ENCODE results near the gene SYNRG. TPM values are rescaled to one million over a fixed set of nuclear protein-coding genes. Genes with fewer than 3 reads are reported as not detected.
A peak's percentile ranks its signal among the peaks of the same experiment; 100 is the strongest.

Gene SYNRG
- total and polyA plus RNA-seq, 2 of the 13 experiments (the other 11 are each of a cell fraction or from before 2014, with no cell fraction given) = 7.3 to 8.7 TPM

DNA sequence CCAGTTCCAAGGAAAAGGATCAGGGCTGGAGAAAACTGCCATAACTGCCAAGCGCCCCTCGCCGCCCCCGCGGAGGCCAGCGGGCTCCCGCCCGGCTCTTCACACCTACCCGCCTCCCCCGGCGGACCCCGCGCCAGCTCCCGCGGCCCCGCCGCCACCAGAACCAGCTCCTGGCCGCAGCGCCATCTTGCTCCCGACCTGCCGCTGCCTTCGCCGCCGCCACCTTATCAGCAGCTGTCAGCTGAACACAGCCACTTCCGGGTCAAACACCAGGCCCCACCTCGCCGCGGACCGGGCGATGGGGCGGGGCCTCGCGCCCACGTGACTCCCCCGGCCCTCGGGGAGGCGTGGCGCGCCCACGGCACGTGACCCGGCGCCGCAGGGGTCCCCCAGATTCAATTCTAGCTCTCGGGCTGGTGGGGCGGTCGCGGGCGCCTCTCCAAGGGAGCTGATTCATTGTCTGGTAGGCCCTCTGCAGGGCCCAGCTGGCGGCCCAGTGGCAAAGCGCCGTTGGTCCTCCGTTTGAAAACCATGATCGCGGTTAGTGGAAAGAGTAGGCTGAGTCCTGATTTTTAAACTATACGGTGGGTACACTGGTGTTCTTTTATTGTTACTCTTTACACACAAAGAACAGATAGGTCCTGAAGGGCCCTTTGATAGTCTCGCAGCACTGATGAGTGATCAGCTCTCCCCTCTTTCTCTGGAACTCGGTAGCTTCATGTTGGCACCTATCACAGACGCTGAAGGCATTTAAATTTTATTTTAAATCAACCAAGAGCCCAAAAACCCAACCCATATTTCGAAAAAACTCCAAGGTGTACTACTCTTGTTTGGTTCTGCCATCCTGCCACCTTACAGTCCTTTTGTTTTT lies at the start of gene SYNRG (continued):
- no peak for TF ChIP-seq ZNF562 (CRISPR knock-in tag; IDR thresholded peaks at IDR 0.05; ENCODE audit: borderline replicate concordance)
- no peak for TF ChIP-seq ZNF263 (CRISPR knock-in tag; IDR thresholded peaks at IDR 0.05)
- TF ChIP-seq, protein P1, sequence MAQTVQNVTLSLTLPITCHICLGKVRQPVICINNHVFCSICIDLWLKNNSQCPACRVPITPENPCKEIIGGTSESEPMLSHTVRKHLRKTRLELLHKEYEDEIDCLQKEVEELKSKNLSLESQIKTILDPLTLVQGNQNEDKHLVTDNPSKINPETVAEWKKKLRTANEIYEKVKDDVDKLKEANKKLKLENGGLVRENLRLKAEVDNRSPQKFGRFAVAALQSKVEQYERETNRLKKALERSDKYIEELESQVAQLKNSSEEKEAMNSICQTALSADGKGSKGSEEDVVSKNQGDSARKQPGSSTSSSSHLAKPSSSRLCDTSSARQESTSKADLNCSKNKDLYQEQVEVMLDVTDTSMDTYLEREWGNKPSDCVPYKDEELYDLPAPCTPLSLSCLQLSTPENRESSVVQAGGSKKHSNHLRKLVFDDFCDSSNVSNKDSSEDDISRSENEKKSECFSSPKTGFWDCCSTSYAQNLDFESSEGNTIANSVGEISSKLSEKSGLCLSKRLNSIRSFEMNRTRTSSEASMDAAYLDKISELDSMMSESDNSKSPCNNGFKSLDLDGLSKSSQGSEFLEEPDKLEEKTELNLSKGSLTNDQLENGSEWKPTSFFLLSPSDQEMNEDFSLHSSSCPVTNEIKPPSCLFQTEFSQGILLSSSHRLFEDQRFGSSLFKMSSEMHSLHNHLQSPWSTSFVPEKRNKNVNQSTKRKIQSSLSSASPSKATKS (CRISPR knock-in tag; IDR thresholded peaks at IDR 0.05) = no peak
- no peak for TF ChIP-seq ZNF101 (CRISPR knock-in tag; IDR thresholded peaks at IDR 0.05; ENCODE audit: borderline replicate concordance, low read depth)
- TF ChIP-seq TBL1XR1 (IDR thresholded peaks at IDR 0.05; ENCODE audit: borderline replicate concordance, low read length, partially characterized antibody) = no peak
- peak; percentile 65; the same call in 1 of the 2 replicates for TF ChIP-seq KDM5A (IDR thresholded peaks at IDR 0.05; ENCODE audit: borderline replicate concordance, low read length)
- no peak for TF ChIP-seq PRPF4 (IDR thresholded peaks at IDR 0.05; ENCODE audit: low read depth, low read length, poor library complexity, severe bottlenecking)
- no peak; the same call in 1 of the 2 replicates for TF ChIP-seq ZBTB8A (CRISPR knock-in tag; IDR thresholded peaks at IDR 0.05; ENCODE audit: borderline replicate concordance, low read depth)
- TF ChIP-seq, protein P2, sequence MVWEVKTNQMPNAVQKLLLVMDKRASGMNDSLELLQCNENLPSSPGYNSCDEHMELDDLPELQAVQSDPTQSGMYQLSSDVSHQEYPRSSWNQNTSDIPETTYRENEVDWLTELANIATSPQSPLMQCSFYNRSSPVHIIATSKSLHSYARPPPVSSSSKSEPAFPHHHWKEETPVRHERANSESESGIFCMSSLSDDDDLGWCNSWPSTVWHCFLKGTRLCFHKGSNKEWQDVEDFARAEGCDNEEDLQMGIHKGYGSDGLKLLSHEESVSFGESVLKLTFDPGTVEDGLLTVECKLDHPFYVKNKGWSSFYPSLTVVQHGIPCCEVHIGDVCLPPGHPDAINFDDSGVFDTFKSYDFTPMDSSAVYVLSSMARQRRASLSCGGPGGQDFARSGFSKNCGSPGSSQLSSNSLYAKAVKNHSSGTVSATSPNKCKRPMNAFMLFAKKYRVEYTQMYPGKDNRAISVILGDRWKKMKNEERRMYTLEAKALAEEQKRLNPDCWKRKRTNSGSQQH (CRISPR knock-in tag; IDR thresholded peaks at IDR 0.05; ENCODE audit: low read depth) = peak; percentile 75; the same call in 1 of the 2 replicates
- TF ChIP-seq PAX8 (CRISPR knock-in tag; IDR thresholded peaks at IDR 0.05; ENCODE audit: borderline replicate concordance) = peak; percentile 90; the same call in 1 of the 2 replicates
- TF ChIP-seq, protein P3, sequence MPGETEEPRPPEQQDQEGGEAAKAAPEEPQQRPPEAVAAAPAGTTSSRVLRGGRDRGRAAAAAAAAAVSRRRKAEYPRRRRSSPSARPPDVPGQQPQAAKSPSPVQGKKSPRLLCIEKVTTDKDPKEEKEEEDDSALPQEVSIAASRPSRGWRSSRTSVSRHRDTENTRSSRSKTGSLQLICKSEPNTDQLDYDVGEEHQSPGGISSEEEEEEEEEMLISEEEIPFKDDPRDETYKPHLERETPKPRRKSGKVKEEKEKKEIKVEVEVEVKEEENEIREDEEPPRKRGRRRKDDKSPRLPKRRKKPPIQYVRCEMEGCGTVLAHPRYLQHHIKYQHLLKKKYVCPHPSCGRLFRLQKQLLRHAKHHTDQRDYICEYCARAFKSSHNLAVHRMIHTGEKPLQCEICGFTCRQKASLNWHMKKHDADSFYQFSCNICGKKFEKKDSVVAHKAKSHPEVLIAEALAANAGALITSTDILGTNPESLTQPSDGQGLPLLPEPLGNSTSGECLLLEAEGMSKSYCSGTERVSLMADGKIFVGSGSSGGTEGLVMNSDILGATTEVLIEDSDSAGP (CRISPR knock-in tag; IDR thresholded peaks at IDR 0.05; ENCODE audit: borderline replicate concordance) = peak; percentile 92
- TF ChIP-seq ZNF570 (CRISPR knock-in tag; IDR thresholded peaks at IDR 0.05; ENCODE audit: borderline replicate concordance) = no peak
- TF ChIP-seq, protein P4, sequence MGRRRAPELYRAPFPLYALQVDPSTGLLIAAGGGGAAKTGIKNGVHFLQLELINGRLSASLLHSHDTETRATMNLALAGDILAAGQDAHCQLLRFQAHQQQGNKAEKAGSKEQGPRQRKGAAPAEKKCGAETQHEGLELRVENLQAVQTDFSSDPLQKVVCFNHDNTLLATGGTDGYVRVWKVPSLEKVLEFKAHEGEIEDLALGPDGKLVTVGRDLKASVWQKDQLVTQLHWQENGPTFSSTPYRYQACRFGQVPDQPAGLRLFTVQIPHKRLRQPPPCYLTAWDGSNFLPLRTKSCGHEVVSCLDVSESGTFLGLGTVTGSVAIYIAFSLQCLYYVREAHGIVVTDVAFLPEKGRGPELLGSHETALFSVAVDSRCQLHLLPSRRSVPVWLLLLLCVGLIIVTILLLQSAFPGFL (CRISPR knock-in tag; IDR thresholded peaks at IDR 0.05) = no peak
- TF ChIP-seq, protein P5, sequence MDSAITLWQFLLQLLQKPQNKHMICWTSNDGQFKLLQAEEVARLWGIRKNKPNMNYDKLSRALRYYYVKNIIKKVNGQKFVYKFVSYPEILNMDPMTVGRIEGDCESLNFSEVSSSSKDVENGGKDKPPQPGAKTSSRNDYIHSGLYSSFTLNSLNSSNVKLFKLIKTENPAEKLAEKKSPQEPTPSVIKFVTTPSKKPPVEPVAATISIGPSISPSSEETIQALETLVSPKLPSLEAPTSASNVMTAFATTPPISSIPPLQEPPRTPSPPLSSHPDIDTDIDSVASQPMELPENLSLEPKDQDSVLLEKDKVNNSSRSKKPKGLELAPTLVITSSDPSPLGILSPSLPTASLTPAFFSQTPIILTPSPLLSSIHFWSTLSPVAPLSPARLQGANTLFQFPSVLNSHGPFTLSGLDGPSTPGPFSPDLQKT (CRISPR knock-in tag; IDR thresholded peaks at IDR 0.05; ENCODE audit: borderline replicate concordance) = no peak
- no peak for TF ChIP-seq KLF13 (CRISPR knock-in tag; IDR thresholded peaks at IDR 0.05)
- TF ChIP-seq SKI (IDR thresholded peaks at IDR 0.05; ENCODE audit: partially characterized antibody) = peak; percentile 42
- no peak for TF ChIP-seq ZFP41 (CRISPR knock-in tag; IDR thresholded peaks at IDR 0.05; ENCODE audit: borderline replicate concordance)
- TF ChIP-seq, protein P6, sequence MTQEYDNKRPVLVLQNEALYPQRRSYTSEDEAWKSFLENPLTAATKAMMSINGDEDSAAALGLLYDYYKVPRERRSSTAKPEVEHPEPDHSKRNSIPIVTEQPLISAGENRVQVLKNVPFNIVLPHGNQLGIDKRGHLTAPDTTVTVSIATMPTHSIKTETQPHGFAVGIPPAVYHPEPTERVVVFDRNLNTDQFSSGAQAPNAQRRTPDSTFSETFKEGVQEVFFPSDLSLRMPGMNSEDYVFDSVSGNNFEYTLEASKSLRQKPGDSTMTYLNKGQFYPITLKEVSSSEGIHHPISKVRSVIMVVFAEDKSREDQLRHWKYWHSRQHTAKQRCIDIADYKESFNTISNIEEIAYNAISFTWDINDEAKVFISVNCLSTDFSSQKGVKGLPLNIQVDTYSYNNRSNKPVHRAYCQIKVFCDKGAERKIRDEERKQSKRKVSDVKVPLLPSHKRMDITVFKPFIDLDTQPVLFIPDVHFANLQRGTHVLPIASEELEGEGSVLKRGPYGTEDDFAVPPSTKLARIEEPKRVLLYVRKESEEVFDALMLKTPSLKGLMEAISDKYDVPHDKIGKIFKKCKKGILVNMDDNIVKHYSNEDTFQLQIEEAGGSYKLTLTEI (CRISPR knock-in tag; conservative IDR thresholded peaks at IDR 0.05) = no peak

All from HepG2 (cell line).